GM12878 (cell line): ENCODE measurements around the gene CHIT1. TPM values are rescaled to one million over a fixed set of nuclear protein-coding genes. Genes with fewer than 3 reads are reported as not detected.

ENCODE experiments used
- ATAC-seq: fragments of 200-7000 bp; cut with Tn5 transposase; 3 replicates; pipeline ENCODE4 v1.9.1; 2020; ENCODE audit warnings: mild to moderate bottlenecking, moderate library complexity
- BruUV-seq: library from RNA; stranded (reverse); fragments of 400-500 nt; replicated peaks from 2 replicates; lab custom pipeline; 2021; lab: Mats Ljungman, UMichigan
- CTCF ChIA-PET: fragments of 300-600 bp; sonication (Branson Sonifier 250); formaldehyde crosslinking; extraction: SDS; loops from one replicate; lab custom pipeline; 2021; ENCODE audit warnings: inconsistent platforms; lab: Yijun Ruan, JAX
- POLR2A ChIA-PET: fragments of 350-600 bp; formaldehyde crosslinking; extraction: SDS; loops from one replicate; lab custom pipeline; 2021; ENCODE audit warnings: inconsistent platforms; lab: Charles Lee
- RAD21 ChIA-PET: fragments of 300-600 bp; sonication (Branson Sonifier 250); formaldehyde crosslinking; loops from one replicate; lab custom pipeline; 2023; ENCODE audit warnings: antibody characterized with exemption; ENCODE audit not compliant: unreplicated experiment; lab: Charles Lee
- SMC1A ChIA-PET: fragments of 300-600 bp; sonication (Branson Sonifier 250); formaldehyde crosslinking; loops from one replicate; lab custom pipeline; 2023; ENCODE audit not compliant: unreplicated experiment, uncharacterized antibody; lab: Charles Lee
- DNase-seq: peaks from one replicate; pipeline ENCODE4 v3.0.0-alpha.2; 2011; ENCODE audit warnings: low read depth, low spot score
- FAIRE-seq: peaks from 3 replicates; lab custom pipeline; 2011; peaks lifted over from hg19 to GRCh38; lab: Jason Lieb, UNC
- H2AFZ ChIP-seq: 2 replicates; pipeline ENCODE4 v1.6.0; 2011; ENCODE audit warnings: low read depth, low read length, control low read depth; ENCODE audit not compliant: control insufficient read depth
- H3K27ac ChIP-seq: 2 replicates; pipeline ENCODE4 v1.5.1; 2011; ENCODE audit warnings: control low read depth; ENCODE audit not compliant: control insufficient read depth, insufficient read depth
- H3K27me3 ChIP-seq, 2 experiments: replicated peaks in 1 of 2; 2 replicates each; pipeline versions ENCODE4 v1.6.0 to v1.6.1; 2011; ENCODE audit warnings: low read length in 1 of 2; ENCODE audit not compliant: control insufficient read depth in 2 of 2, insufficient read depth in 2 of 2
- H3K36me3 ChIP-seq, 2 experiments: 2 replicates each; pipeline ENCODE4 v1.5.1; 2011; ENCODE audit warnings: low read length in 1 of 2; ENCODE audit not compliant: control insufficient read depth in 2 of 2, insufficient read depth in 2 of 2
- H3K4me1 ChIP-seq: 2 replicates; pipeline ENCODE4 v1.6.1; 2011; ENCODE audit warnings: mild to moderate bottlenecking, low read length, moderate library complexity, mixed read lengths; ENCODE audit not compliant: control insufficient read depth, insufficient read depth
- H3K4me2 ChIP-seq: 2 replicates; pipeline ENCODE4 v1.6.0; 2011; ENCODE audit warnings: control low read depth; ENCODE audit not compliant: control insufficient read depth, insufficient read depth
- H3K4me3 ChIP-seq: fragments of 200-600 bp; sonication (generic); 2 replicates; pipeline ENCODE4 v1.5.1; 2016
- H3K79me2 ChIP-seq: 2 replicates; pipeline ENCODE4 v1.6.0; 2011; ENCODE audit warnings: low read length; ENCODE audit not compliant: control insufficient read depth, insufficient read depth
- H3K9ac ChIP-seq: 2 replicates; pipeline ENCODE4 v1.8.0; 2011; ENCODE audit warnings: low read length, control low read depth, mixed read lengths; ENCODE audit not compliant: control insufficient read depth, insufficient read depth
- H3K9me3 ChIP-seq: replicated peaks from 3 replicates; pipeline ENCODE4 v1.5.1; 2011; ENCODE audit warnings: mild to moderate bottlenecking, low read length; ENCODE audit not compliant: control insufficient read depth, insufficient read depth
- H4K20me1 ChIP-seq: 2 replicates; pipeline ENCODE4 v1.6.0; 2011; ENCODE audit not compliant: control insufficient read depth, insufficient read depth
- BHLHE40 ChIP-seq, 2 experiments: fragments of 450-650 bp in 1 of 2; IDR thresholded peaks; 2 replicates each; pipeline ENCODE4 v1.6.1; 2011 to 2017; ENCODE audit warnings: low read depth in 2 of 2, borderline replicate concordance in 1 of 2, improper control_type of control experiment in 1 of 2, low read length in 1 of 2, mild to moderate bottlenecking in 1 of 2
- HDAC2 ChIP-seq: fragments of 200-600 bp; sonication (generic); IDR thresholded peaks from 2 replicates; pipeline ENCODE4 v1.6.1; 2017
- MEF2B ChIP-seq: fragments of 450-650 bp; IDR thresholded peaks from 2 replicates; pipeline ENCODE4 v1.6.1; 2018; ENCODE audit warnings: mild to moderate bottlenecking, moderate library complexity; ENCODE audit not compliant: partially characterized antibody, poor library complexity, severe bottlenecking
- ZNF217 ChIP-seq: fragments of 450-650 bp; IDR thresholded peaks from 2 replicates; pipeline ENCODE4 v1.6.1; 2017; ENCODE audit warnings: antibody characterized with exemption, mild to moderate bottlenecking
- WGBS: methylation state at CpG from one replicate; pipeline ENCODE4 v1.1.6; 2016; ENCODE audit warnings: low lambda C conversion rate; ENCODE audit not compliant: insufficient replicate concordance, insufficient coverage; ENCODE audit errors: missing lambda C conversion rate; 5-methylcytosine and 5-hydroxymethylcytosine counted together
- in situ Hi-C: fragments of 300-500 bp; cut with MboI; formaldehyde crosslinking; loops from 9 replicates; pipeline ENCODE4 v1.14.3; 2018; ENCODE audit warnings: mixed read lengths
- intact Hi-C: fragments of 100-400 bp; cut with micrococcal nuclease; formaldehyde crosslinking; loops from one replicate; pipeline ENCODE4 v1.14.2; 2022; ENCODE audit not compliant: unreplicated experiment
- polyA plus RNA-seq, 11 experiments: library from polyadenylated mRNA; depleted of rRNA in 4 of 11; unstranded in 6 of 11; stranded (reverse) in 5 of 11; fragments of >200 nt; fragmentation: Nextera tagmentation in 4 of 11; fragmentation: Illumina TruSeq in 1 of 11; extraction: Ambion mirVana in 4 of 11; extraction: Trizol in 1 of 11; gene quantifications; 1 replicate in 1 of 11; 2 replicates in 10 of 11; pipeline versions ENCODE4 v1.2.1 to v1.2.3, GENCODE V29; 2011 to 2016; ENCODE audit warnings: inconsistent platforms in 2 of 11, missing spikeins in 2 of 11, low read depth in 1 of 11
- total RNA-seq, 4 experiments: library from RNA; depleted of rRNA in 3 of 4; stranded (reverse); fragments of >200 nt in 3 of 4; fragmentation: Illumina TruSeq in 1 of 4; extraction: Trizol in 1 of 4; gene quantifications; 2 replicates each; pipeline versions ENCODE4 v1.2.1 to v1.2.3, GENCODE V29; 2013 to 2021
- TF ChIP-seq, protein P1 (sequence below): fragments of 450-650 bp; IDR thresholded peaks from 2 replicates; pipeline ENCODE4 v1.6.1; 2017; ENCODE audit warnings: mild to moderate bottlenecking

CHIT1 gene
- total and polyA plus RNA-seq, 10 of the 15 experiments (the other 5 are each of a cell fraction or from before 2014, with no cell fraction given) = 0.02 to 2.1 (median 0.76) TPM

DNA sequence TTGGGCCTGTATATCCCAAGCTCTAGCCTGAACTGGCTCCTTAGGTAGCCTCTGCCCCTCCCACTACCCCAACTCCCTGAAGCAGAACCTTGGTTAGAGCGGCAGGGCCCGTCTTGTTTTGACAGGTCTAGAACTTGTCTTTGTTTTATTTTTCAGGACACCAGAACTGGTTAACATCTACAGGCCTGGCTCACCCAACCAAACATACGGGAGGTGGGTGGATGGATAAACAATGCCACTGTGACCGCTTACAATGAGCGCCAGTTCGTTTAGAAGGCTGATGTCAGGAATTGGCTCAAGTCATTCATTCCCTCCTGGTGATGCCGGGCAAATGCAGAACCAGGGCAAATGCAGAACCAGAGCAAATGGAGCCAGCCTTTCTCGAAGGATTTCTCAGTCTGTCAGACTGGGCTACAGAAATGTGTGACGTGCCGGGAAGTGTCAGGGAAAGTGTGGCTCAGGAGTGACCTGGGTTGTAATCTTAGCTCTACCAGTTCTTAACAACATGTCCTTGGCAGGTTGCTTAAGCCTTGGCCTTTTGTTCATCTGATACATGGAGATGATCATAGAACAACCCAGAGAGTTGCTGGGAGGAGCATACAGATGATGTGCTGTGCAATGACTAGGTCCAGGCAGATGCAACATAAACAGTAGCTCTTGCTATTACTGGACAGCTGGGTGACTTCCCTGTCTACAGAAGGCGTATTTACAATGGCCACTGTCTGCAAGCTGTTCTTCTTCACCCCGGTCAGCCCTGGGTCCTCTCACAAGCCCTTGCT, 45.3 kb upstream of the CHIT1 start:
- no peak for DNase-seq
- in situ Hi-C loops = loop anchor here (5.0 to 25.0 kb wide), 5 partner anchors 63 to 1238 kb away; partner anchors contain the start of gene MDM4
- no peak for TF ChIP-seq BHLHE40 (IDR thresholded peaks at IDR 0.05; ENCODE audit: borderline replicate concordance in 1 of 2, low read depth in 2 of 2, low read length in 1 of 2)
- TF ChIP-seq MEF2B = no peak
- no peak for TF ChIP-seq HDAC2
- TF ChIP-seq, protein P1, sequence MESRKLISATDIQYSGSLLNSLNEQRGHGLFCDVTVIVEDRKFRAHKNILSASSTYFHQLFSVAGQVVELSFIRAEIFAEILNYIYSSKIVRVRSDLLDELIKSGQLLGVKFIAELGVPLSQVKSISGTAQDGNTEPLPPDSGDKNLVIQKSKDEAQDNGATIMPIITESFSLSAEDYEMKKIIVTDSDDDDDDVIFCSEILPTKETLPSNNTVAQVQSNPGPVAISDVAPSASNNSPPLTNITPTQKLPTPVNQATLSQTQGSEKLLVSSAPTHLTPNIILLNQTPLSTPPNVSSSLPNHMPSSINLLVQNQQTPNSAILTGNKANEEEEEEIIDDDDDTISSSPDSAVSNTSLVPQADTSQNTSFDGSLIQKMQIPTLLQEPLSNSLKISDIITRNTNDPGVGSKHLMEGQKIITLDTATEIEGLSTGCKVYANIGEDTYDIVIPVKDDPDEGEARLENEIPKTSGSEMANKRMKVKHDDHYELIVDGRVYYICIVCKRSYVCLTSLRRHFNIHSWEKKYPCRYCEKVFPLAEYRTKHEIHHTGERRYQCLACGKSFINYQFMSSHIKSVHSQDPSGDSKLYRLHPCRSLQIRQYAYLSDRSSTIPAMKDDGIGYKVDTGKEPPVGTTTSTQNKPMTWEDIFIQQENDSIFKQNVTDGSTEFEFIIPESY = 0 out of 2 replicates have a peak, but pooled peaks have one; percentile 17
- TF ChIP-seq ZNF217 = no peak
- BruUV-seq = no TSS peak
- intact Hi-C loops = loop anchor here (5.0 kb wide), 1 partner anchor 168 kb away; no protein-coding TSS in a partner anchor
- peak overlapping the region; percentile 89 for H3K27ac ChIP-seq
- H2AFZ ChIP-seq = no peak overlapping the region
- POLR2A ChIA-PET = interaction anchor here (0.7 to 19.5 kb wide), 8 partner anchors 12 to 154 kb away, joined by 3 to 370 read pairs (median 10); partner anchors contain the start of gene BTG2
- H3K36me3 ChIP-seq = no peaks in the 10 kb centered on the region
- peak overlapping the region; percentile 78; the same call in 1 of the 2 replicates for H3K9ac ChIP-seq
- peaks cover 7% of the 10 kb centered on the region for H3K79me2 ChIP-seq
- H3K4me3 ChIP-seq = peak overlapping the region; percentile 63; the same call in 1 of the 2 replicates
- no peaks in the 10 kb centered on the region for H3K27me3 ChIP-seq
- no peaks in the 10 kb centered on the region for H4K20me1 ChIP-seq
- H3K9me3 ChIP-seq = no peaks in the 10 kb centered on the region
- FAIRE-seq = no peak
- 70% methylated on average over 12 of the region's 12 CpGs for WGBS
- peaks cover 47% of the 10 kb centered on the region for H3K4me1 ChIP-seq
- RAD21 ChIA-PET = interaction anchor here (0.5 to 30.0 kb wide), 10 partner anchors 12 to 179 kb away, joined by 3 to 541 read pairs (median 4); partner anchors contain the start of gene BTG2
- ATAC-seq = no peak
- CTCF ChIA-PET = interaction anchor here (0.7 to 15.2 kb wide), 11 partner anchors 9 to 213 kb away, joined by 3 to 854 read pairs (median 11); no protein-coding TSS in a partner anchor
- SMC1A ChIA-PET = interaction anchor here (0.8 to 30.2 kb wide), 8 partner anchors 9 to 154 kb away, joined by 3 to 590 read pairs (median 22); partner anchors contain the start of gene BTG2
- peak overlapping the region; percentile 78 for H3K4me2 ChIP-seq
